Activated gamma-delta T cell treated with anti-CD3 and anti-CD28 coated beads, Interleukin-2, amount 50 U/mL, for 16 hours (primary cell): ENCODE measurements around the gene TOMT.
A peak's percentile ranks its signal among the peaks of the same experiment; 100 is the strongest.

Experiments
- DNase-seq: peaks from one replicate; pipeline ENCODE4 v3.0.0-alpha.2; 2020; ENCODE audit warnings: low read depth

The TOMT gene, protein sequence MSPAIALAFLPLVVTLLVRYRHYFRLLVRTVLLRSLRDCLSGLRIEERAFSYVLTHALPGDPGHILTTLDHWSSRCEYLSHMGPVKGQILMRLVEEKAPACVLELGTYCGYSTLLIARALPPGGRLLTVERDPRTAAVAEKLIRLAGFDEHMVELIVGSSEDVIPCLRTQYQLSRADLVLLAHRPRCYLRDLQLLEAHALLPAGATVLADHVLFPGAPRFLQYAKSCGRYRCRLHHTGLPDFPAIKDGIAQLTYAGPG

DNA sequence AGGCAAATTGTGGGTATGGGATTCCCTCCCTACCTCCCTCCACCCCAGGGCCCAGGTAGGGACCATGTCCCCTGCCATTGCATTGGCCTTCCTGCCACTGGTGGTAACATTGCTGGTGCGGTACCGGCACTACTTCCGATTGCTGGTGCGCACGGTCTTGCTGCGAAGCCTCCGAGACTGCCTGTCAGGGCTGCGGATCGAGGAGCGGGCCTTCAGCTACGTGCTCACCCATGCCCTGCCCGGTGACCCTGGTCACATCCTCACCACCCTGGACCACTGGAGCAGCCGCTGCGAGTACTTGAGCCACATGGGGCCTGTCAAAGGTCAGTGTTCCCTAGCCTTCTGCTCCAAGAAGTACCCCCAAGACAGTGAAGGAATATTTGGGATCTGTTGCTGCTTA, at the start of gene TOMT:
TSS of gene TOMT (plus strand) at position 37 of the 400 bp plus-strand sequence. CDS start at position 65, 28 bp downstream.
- DNase-seq: no peak

DNA sequence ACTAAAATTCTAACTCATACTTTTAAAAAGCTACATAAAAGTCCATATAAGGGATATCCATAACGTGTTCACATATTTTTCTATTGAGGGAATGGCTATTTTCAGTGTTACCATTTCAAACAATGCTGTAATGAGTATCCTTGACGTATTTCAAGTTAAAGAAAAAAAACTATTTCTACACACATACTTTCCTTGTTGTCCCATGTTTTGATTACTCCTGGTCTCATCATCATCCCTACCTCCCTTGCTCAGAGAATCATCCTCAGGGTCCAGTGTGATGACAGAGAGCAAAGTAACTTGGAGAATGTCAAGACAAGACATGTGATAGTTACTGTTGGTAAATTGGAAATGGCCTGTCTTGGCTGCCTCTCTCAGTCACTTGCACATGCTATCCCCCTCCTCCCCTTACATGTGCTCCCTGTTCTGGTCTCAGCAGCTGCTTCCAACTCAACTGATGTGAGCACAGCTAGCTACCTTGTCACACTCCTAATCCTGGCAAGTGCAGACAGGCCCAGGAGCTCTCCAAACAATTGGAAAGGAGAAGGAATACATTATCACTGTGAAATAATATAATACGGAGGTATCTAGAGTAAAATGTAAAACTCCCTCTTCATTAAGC, 47.2 kb upstream of the TOMT start:
- no peak for DNase-seq

DNA sequence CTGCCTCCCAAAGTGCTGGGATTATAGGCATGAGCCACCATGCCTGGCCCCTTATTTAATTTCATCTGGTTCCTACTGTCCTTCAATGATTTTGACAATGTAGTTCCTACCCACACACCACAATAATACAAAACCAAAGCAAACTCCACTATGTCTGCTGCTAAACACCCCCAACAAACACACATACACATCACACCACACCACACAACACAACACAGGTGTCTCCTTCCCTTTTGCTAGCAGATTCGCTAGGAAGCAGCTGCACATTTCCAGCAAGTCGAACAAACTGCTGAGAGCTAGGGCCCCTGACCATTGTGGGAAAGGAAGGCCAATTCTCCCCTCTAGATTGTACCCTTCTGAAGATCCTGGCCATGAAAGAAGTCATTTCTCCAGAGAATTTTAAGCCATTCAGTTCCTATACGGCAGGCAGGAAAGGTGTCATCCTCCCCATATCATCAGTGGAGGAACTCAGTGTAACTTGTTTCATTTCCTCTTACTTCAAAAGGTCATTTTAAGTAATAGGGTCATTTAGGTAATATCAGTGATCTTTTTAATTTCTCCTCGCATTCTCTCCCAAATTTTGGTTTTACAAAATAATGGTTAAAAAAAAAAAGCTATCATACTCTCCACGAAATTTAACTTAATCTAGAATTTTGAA, 43.9 kb upstream of the TOMT start:
- DNase-seq: no peak

DNA sequence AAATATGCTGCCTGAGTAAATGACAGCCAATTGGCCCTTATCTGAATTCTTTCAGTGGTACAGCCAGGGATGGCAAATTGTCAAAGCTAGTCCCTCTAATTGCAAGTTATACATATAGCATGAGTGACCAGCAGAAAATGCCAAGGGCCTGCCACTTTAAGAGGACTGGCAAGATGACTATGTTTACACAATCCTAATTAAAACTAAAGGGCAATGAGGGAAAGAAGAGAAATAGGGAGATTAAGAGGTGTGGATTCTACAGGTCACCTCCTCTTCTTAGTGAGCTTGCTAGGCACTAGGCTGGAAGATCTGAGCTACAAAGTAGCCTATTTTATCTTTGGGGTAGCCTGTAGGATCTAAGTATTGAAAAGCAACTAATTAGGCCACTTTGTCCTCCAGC, 38.9 kb upstream of the TOMT start:
- DNase-seq: no peak

DNA sequence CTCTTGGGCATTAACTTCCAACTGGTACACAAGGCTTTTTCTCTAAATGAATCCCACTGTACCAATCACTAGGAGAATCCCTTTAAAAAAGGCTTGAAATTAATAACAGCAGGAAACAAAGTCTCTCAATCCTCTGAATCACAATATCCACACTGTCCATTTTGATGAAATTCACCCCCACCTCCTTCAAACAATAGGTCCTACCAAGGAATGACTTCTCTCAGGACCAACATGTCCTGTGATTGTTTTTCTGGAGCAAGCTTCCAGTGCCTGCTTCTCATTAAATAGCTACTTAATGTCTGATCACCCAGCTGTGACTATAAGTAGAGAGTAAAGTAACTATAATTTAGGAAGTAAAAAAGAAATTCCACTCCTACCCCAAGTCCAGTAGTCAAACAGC, 38.5 kb upstream of the TOMT start:
- no peak for DNase-seq

DNA sequence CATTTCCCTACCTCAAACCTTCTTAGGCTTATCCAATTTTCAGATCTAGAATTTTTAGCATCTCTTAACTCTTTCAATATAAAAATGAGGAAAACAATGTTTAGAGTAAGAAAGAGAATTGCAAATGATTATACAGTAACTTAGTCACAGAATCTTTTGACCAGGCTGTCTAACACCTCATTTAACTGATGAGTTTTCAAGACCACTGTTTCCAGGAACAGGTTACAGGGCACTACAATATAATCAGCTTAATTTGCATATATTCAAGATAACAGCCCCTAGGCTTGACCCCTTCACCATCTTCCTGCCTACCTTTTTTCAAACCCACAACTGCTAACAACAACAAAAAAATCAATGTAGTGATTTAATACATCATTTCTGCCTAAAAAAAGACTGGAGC, 38.0 kb upstream of the TOMT start:
- DNase-seq: no peak

DNA sequence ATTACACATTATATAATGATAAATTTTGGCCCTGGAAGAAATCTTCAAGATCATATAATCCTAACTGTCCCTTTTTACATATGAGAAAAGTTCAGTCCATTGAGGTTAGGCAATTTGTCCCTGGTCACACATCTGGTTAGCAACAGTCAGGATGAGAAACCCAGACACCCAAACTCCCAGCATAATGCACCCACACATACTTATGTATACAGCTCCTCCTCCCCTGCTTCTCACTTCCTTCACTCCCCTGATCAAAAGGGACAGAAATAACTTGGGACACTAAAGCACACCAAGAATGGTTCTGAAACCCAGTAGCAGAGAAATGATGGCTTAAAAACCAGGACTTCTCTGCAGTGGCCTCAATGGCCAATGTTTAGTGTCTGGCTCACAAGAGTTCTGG, 36.5 kb upstream of the TOMT start:
- no peak for DNase-seq

DNA sequence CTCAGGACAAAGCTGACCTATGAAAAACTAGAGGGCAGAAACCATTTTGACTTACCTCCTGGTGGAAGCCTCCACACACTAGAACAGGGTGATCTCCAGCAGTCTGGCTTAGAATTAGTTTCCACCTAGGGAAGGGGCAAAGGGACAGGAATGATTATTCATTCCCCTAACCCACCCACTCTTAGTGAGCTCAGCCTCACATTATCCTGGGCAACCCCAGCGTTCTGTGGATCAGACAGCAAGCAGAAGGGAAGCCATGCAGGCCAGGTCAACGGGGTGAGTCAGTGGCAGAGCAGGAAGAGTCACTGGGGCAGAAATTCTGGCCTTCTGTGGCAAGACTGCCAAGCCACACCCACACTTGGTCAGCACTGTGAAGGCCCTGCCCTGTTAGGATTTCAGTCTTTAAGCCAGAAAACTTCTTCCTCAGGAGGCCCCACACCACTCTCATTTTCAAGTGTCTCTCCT, 35.9 kb upstream of the TOMT start:
- no peak for DNase-seq

DNA sequence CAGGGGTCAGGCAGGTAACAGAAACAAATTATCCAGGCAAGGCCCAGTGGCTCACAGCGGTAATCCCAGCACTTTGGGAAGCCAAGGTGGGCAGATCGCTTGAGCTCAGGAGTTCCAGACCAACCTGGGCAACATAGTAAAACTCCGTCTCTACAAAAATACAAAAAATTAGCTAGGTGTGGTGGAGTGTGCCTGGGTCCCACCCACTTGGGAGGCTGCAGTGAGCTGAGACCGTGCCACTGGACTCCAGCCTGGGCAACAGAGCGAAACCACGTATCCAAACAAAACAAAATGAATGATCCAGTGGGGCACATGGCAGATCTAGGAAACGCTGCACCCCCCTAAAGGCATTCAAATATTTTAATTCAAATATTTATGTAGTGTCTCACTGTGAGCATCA, 35.2 kb upstream of the TOMT start:
- DNase-seq: no peak

DNA sequence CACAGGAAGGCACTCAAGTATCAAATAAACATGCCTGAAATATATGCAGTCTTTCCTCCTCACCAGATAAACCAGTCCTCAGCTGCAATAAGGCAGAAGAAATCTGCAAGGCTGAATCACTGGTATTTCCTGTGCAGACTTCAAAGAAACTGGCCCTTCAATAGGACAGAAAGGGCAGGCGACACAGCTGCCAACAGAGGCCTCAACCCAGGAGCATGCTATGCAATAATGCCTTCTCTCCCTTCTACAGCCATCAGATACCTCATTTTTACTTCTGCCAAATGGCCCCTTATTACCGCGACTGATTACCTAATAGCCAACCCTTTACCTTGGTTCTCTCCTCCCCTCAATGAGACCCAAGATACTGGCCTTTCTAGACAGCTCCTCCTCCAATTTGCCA, 33.4 kb upstream of the TOMT start:
- no peak for DNase-seq

DNA sequence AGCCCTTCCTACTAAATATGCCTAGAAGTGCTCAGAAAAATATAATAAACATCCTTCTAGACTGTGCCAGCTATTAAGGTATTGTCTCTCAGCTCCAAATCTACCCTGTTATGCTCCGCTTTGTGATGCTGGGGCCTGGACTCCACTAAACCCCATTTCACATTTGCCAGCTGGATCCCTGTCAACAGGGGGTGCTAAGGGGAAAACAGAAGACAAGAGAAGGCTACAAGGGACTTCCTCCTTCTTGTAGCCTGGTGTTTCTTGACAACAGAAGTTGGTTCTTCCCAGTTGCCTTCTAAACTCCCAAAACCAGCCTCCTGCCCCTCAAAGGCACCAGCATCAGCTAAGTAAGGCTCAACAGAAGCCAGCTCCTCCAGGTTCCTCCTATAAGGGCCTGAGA, 30.6 kb upstream of the TOMT start:
- no peak for DNase-seq

DNA sequence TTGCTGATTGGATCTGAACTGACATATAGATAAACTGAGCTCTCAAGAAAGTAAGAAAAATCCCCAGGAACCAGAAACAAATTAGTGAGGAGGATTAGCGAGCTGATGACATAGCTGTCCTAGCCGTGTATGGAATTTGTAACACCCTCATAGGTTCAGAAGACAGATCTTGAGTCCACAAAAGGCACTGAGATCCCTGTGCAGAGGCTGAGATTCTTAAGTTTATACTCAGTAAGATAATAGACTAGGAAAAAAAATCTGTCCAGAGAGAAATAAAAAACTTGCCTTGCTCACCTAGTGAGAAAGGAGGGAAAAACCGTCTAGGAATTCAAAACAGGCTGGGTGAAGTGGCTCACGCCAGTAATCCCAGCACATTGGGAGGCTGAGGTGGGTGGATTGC, 30.0 kb upstream of the TOMT start:
- no peak for DNase-seq

DNA sequence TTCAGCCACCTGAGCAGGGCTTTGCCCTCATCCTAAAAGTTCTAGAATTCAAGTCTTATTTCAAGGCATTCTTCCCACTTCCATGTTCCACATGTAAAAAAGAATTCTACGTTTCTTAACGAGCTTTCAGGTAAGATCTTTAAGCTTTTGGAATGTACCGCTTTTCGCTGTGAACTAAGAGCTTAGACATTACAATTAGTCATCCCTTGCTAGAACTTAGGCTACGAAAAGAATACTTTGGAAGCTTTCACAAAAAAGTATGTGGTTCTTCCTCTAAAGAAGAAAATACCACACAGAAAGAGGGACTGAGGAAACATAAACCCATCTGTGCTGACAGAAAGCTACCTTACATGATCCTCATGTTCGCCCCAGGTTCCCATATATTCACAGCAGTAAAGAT, 27.2 kb upstream of the TOMT start:
- DNase-seq: no peak

DNA sequence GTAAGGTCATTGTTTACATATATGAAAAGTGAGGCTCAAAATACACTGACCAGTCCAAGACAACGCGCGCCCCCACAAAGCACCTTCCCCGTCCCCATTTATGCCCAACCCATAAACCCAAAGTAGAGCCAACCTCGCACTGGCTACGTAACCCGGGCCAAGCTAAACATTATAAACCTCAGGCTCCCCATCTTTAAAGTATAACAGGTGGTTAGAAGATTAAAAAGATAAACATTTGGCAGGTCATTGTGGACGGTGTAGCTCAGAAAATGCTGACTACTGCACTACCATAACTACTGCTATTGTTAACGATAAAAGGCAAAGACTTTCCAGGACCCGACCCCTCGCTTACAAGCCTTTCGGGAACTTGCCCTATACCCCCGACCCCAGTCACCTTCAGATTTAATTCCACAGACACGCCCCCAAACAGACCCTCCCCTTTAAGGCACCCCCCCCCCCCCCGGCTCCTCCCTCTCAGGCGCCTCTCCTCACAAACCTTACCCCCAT, 25.9 kb upstream of the TOMT start:
- DNase-seq: no peak

DNA sequence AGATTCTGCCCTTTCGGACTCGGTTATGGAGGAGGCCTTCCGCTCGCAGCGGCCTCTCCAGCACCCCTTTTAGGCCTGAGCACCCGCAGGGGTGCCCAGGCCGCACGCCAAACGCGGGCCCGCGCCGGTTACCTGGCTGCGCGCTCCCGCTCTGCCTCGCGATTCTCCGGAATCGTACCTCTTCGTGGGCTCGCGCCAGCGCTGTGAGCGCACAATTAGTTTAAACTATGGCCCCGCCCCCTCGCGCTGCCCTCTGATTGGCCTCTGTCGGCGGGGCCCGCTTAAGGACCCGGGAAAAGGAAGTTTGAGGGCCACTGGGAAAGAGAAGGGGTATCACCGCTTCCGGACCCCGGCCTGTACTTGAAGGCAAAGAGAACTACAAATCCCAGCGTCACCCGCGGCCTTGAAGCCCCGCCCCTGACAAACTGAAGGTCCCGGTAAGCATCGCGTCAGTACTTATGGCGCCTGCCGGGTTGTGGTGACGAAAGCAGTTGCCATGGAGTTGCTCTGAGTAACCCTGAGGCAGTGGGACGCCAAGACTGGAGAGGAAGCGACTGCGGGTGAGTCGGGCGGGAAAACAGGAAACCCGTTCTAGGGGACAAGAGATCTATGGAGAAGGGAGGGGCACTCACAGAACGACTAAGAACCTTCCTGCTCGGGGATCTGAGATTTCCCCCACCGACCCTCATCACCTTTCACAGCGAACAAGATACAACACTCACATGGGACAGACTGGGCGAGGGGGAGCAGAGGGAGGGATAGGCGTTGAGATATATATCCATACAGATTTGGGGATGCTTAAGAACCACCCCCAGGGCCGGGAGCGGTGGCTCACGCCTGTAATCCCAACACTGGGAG, 25.2 kb upstream of the TOMT start, which contains the start of the genes LRRC51 and NUMA1:
TSS of gene LRRC51 (plus strand) at position 525 of the 858 bp plus-strand sequence. CDS start 8,234 bp downstream, outside the sequence.
TSS of gene NUMA1 (minus strand) at position 217 of the 858 bp plus-strand sequence. CDS start 44,599 bp downstream, outside the sequence.
- peak; percentile 98 for DNase-seq

DNA sequence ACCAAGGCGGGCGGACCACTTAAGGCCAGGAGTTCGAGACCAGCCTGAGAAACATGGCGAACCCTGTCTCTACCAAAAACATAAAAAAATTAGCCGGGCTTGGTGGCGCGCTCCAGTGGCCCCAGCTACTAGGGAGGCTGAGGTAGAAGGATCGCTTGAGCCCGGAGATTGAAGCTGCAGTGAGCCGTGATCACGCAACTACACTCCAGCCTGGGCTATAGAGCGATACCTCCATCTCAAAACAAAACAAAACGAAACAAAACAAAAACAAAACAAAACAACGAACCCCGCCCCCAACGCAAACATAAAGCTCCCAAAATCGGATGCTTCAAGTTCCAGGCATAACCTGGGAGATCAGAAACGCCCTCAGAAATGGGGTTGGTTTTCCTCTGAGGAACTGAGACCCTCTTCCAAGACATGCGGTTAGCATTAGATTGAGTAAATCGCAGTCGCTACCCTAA, 24.5 kb upstream of the TOMT start:
- no peak for DNase-seq

DNA sequence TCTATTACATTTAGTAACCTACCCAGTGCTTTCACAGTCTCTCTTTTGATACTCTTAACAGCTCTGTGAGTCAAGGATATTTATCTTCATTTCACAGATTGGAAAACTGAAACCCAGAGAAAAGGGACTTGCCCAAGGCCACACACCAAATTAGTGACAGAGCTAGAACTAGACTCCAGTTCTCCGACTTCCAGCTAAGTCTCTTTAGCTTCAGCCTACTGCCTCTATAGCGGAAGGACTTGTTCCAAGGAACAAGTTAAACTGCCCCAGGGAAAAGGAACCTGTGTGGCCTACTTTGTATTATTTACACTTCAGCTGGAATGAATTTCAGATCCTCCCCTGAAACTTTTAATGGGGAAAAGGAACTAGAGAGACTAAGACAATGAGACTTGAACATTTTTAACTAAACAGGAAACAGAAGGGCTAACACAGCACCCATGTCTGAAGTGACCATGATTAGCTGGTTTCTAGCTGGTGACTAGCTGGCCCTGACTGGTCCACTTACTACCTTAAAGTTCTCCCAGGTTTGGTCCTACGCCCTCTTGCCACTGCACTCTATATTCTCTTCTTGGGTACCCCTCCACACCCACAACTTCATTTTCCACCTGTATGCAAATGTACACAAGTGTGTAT, 23.8 kb upstream of the TOMT start:
- DNase-seq: no peak

DNA sequence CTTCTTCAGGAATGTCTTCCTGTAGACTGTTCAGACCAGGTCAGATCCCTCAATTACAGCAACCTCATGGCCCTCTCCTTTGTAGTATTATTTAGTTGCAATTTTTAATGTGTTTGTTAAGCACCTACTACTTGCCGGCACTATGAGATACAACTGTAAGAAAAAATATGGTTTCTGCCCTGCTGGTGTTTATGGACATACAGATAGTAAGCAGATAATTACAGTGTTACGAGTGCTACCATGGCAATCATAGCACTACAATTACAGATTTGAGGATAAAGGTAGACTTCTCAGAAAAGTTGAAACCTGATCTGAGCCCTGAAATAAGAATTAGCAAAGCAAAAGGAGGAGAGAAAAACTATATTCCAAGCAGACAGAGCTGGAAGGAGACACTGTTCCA, 22.3 kb upstream of the TOMT start:
- no peak for DNase-seq

DNA sequence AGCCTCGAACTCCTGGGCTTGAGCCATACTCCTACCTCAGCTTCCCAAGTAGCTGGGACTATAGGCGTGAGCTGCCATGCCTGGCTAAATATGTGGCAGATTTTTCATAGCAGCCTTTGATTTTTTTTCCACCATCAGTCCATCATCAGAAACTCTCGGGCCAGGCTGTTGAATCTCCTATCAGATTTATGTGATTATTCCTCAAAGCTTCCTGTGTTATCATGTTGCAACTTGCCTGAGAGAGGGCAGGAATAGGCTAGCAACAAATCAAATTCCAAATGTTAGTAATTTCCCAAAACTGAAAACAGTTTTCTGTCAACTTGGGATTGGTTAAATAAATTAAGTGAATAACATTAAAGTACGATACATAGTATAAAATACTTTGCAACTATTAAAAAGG, 21.6 kb upstream of the TOMT start:
- DNase-seq: no peak

DNA sequence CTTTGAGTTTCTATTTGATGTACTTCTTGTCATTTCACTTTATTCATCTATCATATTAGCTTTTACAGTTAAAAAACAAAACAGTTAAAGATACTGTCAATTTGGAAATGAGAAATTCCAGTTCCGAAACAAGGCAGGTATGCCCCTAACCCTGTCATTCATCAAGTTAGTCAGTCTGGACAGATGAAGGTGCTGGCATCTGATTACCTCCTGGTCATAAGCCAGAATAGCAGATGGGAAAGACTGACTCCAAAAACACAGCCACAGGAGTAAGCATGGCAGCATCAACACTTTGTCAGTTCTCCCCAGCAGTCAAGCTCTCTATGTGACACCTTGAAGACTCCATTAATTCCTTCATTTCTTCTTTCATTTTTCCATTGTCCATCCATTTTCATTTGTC, 20.8 kb upstream of the TOMT start:
- no peak for DNase-seq

DNA sequence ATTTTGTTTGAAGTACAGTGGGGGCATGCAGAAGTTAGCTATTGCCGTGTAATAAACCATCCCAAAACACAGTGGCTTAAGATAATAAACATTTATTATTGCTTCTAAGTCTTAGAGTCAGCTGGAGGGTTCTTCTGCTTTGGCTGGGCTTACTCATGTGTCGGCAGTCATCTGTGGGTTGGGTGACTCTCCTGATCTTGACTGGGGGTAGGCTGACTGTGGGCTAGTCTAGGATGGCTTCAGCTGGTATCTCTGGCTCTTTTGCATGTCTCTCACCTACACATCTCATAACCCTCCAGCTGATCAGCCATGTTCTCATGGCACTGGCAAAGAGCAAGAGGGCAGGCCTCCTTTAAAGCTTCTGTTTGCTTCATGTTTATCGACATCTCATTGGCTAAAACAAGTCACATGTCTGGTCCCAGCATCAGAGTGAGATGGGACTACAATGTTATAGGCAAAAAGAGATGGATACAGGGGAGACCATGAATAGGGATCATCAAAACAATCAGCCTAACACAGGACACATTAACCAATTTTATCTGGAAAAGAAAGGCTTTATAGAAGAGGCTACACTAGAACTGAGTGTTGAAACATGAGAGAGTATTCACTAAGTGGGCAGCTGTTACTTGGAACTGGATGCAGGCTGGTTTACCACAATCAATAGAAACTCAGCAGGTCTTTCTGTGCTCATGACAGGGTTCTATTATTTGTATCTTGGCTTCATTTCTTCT, 19.9 kb upstream of the TOMT start:
- DNase-seq: no peak
